HL-60 (cell line): ENCODE measurements around the gene CBFA2T2.
"Not testable (repeated sequence)": the region's sequence is repeated elsewhere in the genome, so short reads cannot be mapped to it uniquely, and the experiment has no call there.

ENCODE experiments used
- DNase-seq, 2 experiments: peaks; one replicate each; pipeline ENCODE4 v3.0.0-alpha.2; 2010 to 2020; ENCODE audit warnings: low read depth in 1 of 2, low spot score in 1 of 2
- H3K27ac ChIP-seq: fragments of 250-450 bp; sonication (Bioruptor Pico); replicated peaks from 2 replicates; pipeline ENCODE4 v1.5.1; 2020; ENCODE audit warnings: mild to moderate bottlenecking, moderate library complexity
- H3K27me3 ChIP-seq: fragments of 250-450 bp; sonication (Bioruptor Pico); 2 replicates; pipeline ENCODE4 v1.5.1; 2021; ENCODE audit warnings: mild to moderate bottlenecking, moderate library complexity; ENCODE audit not compliant: insufficient read depth, poor library complexity, severe bottlenecking
- H3K4me3 ChIP-seq: replicated peaks from 2 replicates; pipeline ENCODE4 v1.5.1; 2011; ENCODE audit warnings: mild to moderate bottlenecking, control low read depth, low read length; ENCODE audit not compliant: insufficient read depth
- CTCF ChIP-seq: IDR thresholded peaks from one replicate; pipeline ENCODE4 v1.5.1; 2011; ENCODE audit warnings: low read length, control low read depth, inconsistent platforms; ENCODE audit not compliant: insufficient read depth
- GABPA ChIP-seq: IDR thresholded peaks from 2 replicates; pipeline ENCODE4 v1.6.1; 2012; ENCODE audit warnings: low read depth
- POLR2AphosphoS5 ChIP-seq: IDR thresholded peaks from 2 replicates; pipeline ENCODE4 v1.6.1; 2012; ENCODE audit warnings: low read depth
- REST ChIP-seq: IDR thresholded peaks from 2 replicates; pipeline ENCODE4 v1.6.1; 2012; ENCODE audit warnings: low read depth; ENCODE audit not compliant: insufficient replicate concordance
- SPI1 ChIP-seq: IDR thresholded peaks from 2 replicates; pipeline ENCODE4 v1.6.1; 2012; ENCODE audit warnings: low read depth, mild to moderate bottlenecking, borderline replicate concordance

The CBFA2T2 gene

GRCh38 chr20:33531885-33532284 lies 42.0 kb downstream of the CBFA2T2 start:
- DNase-seq = no peak
- H3K4me3 ChIP-seq = no peak overlapping the region
- no peaks in the 10 kb centered on the region for H3K27me3 ChIP-seq
- TF ChIP-seq REST = no peak
- no peak for TF ChIP-seq POLR2AphosphoS5
- no peak for TF ChIP-seq SPI1
- no peak for TF ChIP-seq CTCF
- TF ChIP-seq GABPA = no peak
- H3K27ac ChIP-seq = no peak overlapping the region

GRCh38 chr20:33532753-33533459 lies 43.0 kb downstream of the CBFA2T2 start:
- H3K27me3 ChIP-seq = no peaks in the 10 kb centered on the region
- TF ChIP-seq POLR2AphosphoS5 = no peak
- TF ChIP-seq SPI1 = no peak
- TF ChIP-seq GABPA = no peak
- TF ChIP-seq CTCF = no peak
- DNase-seq = no peak
- no peak overlapping the region for H3K4me3 ChIP-seq
- no peak overlapping the region for H3K27ac ChIP-seq

- not testable (repeated sequence) for H3K4me3 ChIP-seq, DNase-seq
Observed at GRCh38 chr20:33535717-33536116, 45.8 kb downstream of the CBFA2T2 start.

GRCh38 chr20:33537608-33538007 lies 47.7 kb downstream of the CBFA2T2 start:
- no peak for DNase-seq
- H3K27me3 ChIP-seq = no peaks in the 10 kb centered on the region
- no peak overlapping the region for H3K27ac ChIP-seq
- no peak overlapping the region for H3K4me3 ChIP-seq
- TF ChIP-seq SPI1 (no peak), REST (no peak), POLR2AphosphoS5 (no peak), CTCF (no peak), GABPA (no peak)

More at GRCh38 chr20:33535717-33536116, 45.8 kb downstream of the CBFA2T2 start:
- H3K27ac ChIP-seq, H3K27me3 ChIP-seq: not testable (repeated sequence)
